GM21390 (cell line): ENCODE results near the gene PRRT1B.

ENCODE experiments used
- ATAC-seq: cut with Tn5 transposase; IDR thresholded peaks from one replicate; pipeline ENCODE4 v1.9.1; 2021; ENCODE audit not compliant: unreplicated experiment

Gene PRRT1B

GRCh38 chr9:131594906-131595665, 49.8 kb downstream of the PRRT1B start:
- ATAC-seq = no peak

- ATAC-seq = no peak
Measured at GRCh38 chr9:131595696-131596429, 50.5 kb downstream of the PRRT1B start.

- no peak for ATAC-seq
Measured at GRCh38 chr9:131596430-131596743, 51.1 kb downstream of the PRRT1B start.

GRCh38 chr9:131597246-131597645, 51.9 kb downstream of the PRRT1B start:
- ATAC-seq = no peak

DNA sequence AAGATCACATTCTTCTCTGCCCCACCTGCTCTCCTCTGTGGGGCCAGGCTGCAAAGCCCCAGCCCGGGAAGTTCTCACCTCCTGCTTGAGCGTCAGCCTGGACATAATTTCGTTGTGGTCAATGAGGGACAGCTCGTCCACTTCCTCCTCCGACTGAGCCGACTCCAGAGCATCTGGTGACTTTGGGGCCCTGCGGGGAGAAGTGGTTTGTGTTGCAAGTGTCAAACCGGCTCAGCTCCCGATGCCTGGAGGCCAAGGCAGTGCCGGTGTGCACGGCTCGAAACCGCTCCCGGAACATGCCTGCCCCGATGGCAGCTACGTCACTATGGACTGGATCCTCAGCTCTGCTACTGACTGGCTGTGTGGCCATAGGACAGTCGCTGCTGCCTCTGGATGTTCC, 52.8 kb downstream of the PRRT1B start:
- ATAC-seq = no peak

GRCh38 chr9:131601683-131602181, 56.4 kb downstream of the PRRT1B start:
- no peak for ATAC-seq

DNA sequence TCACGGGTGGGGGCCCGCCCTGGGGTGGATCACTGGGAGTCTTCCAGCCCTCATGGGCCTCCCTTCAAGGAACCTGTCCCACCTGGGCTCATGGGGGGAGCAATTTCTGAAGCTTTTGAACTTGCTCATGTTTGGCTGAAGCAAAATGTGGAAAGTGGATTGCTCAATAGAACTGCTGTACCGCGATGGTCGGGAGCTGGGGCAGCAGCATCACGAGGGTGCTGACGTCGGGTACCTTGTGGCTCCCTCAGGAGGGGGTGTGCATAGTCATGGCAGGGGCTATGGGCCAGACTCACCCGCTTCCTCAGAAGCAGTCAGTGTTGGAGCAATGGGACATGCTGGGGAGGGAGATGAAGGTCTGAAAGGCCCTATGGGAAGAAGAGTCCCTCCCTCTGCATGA, 57.9 kb downstream of the PRRT1B start:
- ATAC-seq = no peak

DNA sequence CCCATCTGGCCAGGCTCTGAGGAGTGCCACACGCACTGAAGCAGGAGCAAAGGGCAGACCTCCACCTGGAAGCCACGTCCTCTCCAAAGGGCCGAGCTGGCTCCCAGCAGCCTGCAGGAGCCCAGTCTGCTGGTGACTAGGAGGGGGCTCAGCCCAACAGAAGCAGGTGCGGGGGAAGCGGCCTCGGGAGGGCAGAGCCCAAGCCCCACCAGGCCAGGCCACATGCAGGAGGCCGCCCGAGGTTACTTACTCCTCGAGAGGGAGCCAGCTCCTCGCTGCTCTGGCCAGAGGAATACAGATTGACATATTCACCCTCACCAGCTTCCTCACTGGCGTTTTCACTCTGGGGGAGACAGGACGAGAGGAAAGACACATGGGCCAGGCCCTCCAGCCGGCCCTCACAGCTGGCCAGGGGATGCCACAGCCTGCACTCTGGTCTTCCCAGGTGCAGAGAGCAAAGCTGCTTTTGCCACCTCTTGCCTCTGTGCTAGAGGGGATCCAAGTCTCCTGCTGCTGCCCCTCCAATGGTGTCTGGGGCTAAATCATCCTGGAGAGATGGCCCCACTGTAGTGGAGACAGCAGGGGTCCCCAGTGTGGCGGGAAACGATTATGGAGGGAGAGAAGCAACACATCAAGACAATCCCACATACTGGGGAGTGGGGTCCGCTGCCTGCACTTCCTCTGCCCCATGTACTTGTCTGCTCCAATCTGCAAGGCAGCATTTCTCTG, 58.6 kb downstream of the PRRT1B start:
- no peak for ATAC-seq

- ATAC-seq = no peak
Measured at GRCh38 chr9:131605770-131606590, 60.7 kb downstream of the PRRT1B start.

DNA sequence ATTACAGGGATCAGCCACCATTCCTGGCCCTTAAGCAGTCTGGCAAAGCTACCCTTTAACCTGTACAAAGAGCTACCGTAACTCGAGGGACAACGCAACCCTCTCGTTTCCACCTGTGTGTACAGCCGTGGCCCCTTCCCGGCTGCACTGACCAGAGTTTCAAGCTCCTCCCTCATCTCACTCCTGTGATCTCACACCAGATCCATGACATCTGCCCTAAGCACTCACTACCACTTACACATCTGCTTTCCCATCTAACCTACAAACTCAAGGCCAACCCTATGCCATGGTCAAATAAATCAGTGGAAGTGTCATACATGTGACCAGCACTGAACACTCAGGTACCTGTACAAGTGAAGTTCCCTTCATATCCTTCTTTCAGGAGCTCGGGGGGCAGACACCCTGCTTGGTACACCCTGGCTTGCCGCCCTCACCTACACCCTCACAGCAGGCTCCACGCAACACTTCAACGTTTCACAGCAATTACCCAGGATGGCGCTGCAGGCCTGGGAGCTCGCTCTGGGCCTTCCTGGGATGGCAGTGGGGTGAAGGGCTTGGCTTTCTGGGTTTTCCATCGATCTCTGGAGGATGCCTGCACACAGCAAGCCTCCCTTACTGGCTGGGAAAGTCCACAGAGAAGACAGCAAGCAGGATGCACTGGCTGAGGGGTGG, 61.7 kb downstream of the PRRT1B start:
- ATAC-seq = no peak

GRCh38 chr9:131607591-131607990, 62.3 kb downstream of the PRRT1B start:
- ATAC-seq = no peak

- no peak for ATAC-seq
Measured at GRCh38 chr9:131608493-131609037, 63.2 kb downstream of the PRRT1B start.
